Hematopoietic multipotent progenitor cell treated with erythropoietin and hydrocortisone succinate and interleukin-3 and kit ligand, for 6 days (in vitro differentiated cells): ENCODE results near the gene SLC25A24.
"Not testable (repeated sequence)": the region's sequence is repeated elsewhere in the genome, so short reads cannot be mapped to it uniquely, and the experiment has no call there.

ENCODE experiments used
- DNase-seq: peaks from one replicate; pipeline ENCODE4 v3.0.0-alpha.2; 2015

SLC25A24 gene

GRCh38 chr1:108131281-108131680 is 68.9 kb downstream of the SLC25A24 start:
- DNase-seq, result not testable (repeated sequence)

- no peak for DNase-seq
Observed at GRCh38 chr1:108130794-108131193, 69.3 kb downstream of the SLC25A24 start.

GRCh38 chr1:108129999-108130398 is 70.1 kb downstream of the SLC25A24 start:
- no peak for DNase-seq

- DNase-seq, result peak; percentile 84
Observed at GRCh38 chr1:108125312-108126138, 74.6 kb downstream of the SLC25A24 start.

- no peak for DNase-seq
Observed at GRCh38 chr1:108124622-108125311, 75.4 kb downstream of the SLC25A24 start.

- no peak for DNase-seq
Observed at GRCh38 chr1:108124023-108124422, 76.1 kb downstream of the SLC25A24 start.

DNA sequence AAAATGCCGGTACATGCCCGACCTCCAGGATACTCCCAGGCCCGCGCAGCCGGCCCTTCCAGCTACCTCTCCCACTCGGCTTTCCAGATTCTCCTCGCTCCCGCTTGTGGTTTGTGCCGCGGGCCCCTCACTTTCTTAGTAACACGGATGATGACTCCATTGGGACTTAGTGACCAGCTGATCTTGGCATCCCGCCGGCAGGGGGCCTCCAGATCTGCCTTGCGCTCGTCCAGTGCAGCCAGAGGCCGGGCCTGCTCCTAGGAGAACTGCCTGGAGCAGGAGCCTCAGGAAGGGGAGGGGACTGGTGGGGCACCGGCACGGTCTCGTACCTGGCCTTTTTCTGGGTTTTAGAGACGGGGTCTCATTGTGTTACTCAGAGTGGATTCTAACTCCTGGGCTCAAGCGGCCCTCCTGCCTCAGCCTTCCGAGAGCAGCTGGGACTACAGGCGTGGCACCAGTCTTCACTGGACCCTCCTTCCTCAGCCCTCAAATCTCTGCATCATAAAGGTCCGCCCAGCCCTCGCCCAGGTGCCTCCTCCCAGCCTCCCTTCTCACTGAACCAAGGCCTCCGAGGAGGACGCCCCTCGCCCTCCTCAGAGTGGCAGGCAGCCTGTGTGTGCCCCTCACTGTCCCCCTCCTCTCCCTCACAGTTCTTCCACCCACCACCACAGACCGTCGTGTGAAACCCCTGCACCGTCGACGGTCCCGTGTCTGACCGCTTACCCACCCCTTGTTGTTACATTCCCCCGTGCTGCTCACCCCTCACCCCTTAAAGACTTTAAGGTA is 78.6 kb downstream of the SLC25A24 start:
- no peak for DNase-seq

DNA sequence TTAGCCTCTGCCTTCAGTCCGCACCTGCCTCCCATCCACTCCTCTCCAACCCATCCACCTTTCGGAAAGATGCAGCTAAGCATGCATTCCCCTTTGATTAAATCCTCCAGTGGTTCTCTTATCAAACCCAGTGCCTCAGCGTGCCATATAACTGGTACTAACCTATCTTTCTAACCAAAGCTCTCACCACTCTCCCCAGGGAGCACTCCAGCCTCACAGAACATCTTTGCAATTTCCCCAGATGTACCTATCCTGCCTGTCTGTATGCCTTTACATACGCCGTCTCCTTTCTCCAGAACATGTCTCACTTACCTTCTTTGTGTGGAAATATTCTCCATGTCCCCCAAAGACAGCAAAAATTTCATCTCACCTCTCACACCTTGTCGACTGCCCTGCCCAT is 80.0 kb downstream of the SLC25A24 start:
- no peak for DNase-seq

- DNase-seq, result no peak
Observed at GRCh38 chr1:108119500-108119899, 80.6 kb downstream of the SLC25A24 start.

DNA sequence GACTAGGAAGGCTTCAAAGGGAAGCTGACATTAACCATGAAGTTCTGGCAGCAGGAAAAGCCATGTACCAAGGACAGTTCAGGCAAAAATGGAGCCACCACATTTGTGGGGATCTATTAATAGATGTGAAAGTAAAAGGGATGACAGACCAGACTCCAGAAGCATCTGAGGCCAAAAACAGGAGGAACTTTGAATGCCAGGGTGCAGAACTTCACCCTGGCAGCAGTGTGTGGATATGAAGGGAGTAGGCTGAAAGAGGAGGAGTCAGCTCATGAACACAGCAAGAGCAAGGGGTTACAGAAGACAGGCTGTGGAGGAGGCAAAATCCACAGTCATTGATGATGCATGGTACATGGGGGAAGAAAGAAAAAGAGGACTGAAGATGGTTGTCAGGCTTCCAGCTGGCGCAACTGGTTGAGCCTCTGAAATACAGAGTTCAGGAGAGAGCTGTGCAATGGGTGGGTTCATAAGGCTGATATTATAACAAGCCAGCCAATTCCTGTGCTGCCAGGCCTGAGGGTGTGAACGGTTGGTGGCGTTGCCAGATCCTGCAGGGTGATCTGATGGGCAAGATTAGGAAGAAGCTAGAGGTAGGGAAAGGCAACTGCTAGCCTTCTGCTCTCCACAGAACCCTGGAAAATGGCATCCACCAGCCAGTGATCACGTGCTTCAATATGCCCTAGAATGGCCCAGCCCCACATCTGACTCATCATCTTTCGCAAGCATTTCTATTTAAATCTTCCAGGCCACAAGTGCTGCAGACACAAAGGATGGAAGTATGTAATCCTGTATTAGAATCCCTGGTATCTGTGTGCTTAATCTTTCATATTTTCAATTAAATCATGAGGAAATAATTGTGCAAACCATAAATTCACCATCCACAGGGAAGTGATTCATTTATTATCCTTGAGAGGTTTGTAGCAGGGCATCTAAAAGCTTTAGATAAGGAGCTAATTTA is 81.9 kb downstream of the SLC25A24 start:
- DNase-seq, result peak; percentile 61

DNA sequence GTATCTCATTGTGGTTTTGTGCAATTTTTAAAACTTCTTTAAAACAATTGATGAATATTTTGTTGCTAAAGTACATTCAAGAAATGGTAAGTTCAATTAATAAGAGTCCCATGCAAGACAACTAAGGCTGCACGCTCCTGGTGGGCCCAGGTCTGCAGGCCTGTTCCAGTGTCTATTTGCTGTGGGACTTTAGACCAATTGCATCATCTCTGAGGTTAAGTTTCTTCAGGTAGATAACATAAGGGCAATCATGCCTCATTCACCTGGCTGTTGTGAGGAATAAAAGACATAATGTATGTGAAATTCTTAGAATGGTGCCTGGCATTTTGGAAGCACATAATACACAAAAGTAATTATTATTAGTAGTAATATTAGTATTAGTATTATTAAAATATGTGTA is 82.9 kb downstream of the SLC25A24 start:
- no peak for DNase-seq

- peak; percentile 28 for DNase-seq
Observed at GRCh38 chr1:108114033-108114599, 86.0 kb downstream of the SLC25A24 start.

DNA sequence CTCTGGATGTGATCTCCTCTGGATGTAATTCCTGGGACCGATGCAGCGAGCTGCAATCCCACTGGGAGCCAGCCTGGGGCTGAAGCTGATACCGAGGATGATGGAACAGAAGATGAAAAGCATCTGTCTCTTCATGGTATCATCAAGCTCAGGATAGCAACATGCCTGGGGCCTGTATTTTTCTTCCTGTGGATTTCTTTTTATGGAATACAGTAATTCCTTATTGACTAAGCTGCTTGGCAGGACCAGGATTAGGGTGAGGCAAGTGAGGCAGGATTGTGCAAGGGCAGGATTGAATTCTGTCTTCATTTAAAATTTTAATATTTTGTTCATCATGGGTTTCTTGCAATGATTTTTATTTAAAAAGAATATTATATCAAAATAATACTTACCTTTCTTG is 86.6 kb downstream of the SLC25A24 start:
- DNase-seq, result no peak

GRCh38 chr1:108109295-108109973 is 90.7 kb downstream of the SLC25A24 start:
- DNase-seq, result no peak

DNA sequence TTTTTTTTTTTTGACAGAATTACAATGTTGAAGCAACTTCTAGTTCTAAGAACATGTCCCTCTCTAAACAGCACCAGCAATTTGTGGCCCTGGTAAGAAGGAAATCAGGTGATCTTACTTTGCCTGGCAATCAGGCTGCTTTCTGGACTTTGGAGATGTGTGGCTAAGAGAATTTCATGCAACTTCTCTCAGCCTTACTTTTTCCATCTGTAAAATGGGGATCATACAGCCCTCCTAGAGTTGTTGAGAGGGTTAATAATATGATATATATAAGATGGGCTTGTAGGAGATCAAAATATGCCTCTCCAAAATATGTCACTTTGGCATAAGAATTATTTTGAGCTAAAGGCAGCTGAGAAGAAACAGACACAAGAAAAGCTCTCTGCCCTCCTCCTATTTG is 92.0 kb downstream of the SLC25A24 start:
- DNase-seq, result no peak

DNA sequence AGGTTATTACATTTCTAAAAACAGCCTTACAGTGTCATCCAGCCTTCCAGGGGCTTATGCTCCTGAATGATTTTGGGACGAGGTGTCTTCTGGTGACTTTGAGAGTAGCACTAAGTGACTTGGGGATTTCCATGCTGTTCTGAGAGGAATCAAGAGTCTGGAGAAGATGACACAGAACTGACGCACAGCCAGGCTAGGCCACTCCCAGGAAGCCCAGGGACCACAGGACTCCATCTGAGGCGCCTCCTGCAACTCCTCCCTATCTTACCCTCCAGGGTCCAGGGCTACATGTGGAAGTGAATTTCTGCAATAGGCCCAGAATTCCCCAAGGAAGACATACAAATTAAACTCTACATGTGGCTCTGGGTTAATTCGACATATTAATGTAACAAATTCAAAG is 92.5 kb downstream of the SLC25A24 start:
- DNase-seq, result peak; percentile 30

- no peak for DNase-seq
Observed at GRCh38 chr1:108106775-108107174, 93.4 kb downstream of the SLC25A24 start.

- DNase-seq, result peak; percentile 61
Observed at GRCh38 chr1:108100148-108100547, 100.0 kb downstream of the SLC25A24 start.

- DNase-seq, result no peak
Observed at GRCh38 chr1:108097018-108097417, 103.1 kb downstream of the SLC25A24 start.

DNA sequence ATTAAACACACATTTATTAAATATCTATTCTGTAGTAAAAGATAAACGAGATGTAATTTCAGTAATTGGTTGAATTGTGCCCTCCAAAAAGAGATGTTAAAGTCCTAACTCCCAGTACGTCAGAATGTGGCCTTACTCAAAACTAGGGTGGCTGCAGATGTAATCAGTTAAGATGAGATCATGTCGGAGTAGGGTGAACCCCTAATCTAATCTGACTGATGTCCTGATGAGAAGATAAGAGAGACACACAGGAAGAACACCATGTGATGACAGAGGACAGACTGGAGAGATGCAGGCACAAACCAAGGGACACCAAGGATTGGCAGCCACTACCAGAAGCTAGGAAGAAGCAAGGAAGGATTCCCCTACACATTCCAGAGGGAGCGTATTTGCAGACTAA is 104.1 kb downstream of the SLC25A24 start:
- DNase-seq, result peak; percentile 27

DNA sequence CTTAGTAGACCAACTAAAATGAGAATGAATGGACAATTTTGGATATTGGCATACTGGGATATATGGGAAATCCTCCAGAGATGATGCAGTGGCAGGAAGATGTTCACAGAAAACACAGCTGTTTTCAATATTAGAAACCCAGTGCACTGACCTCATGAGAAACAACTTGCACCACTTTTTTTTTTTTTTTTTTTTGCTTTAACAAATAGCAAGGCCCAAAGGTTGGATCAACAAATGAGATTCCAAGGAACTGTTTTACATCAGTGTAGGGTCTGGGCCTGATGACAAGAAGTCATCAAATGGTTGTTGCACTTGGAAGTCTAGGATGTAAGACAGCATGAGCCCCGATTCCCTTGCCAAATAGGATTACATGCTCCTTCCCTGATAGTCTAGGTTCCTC is 110.7 kb downstream of the SLC25A24 start:
- DNase-seq, result no peak
